Bronchial epithelial cell (primary cell): ENCODE data around the gene ZDHHC18. TPM values are rescaled to one million over a fixed set of nuclear protein-coding genes. Genes with fewer than 3 reads are reported as not detected.
"Not testable (repeated sequence)": the region's sequence is repeated elsewhere in the genome, so short reads cannot be mapped to it uniquely, and the experiment has no call there.

Source experiments
- DNase-seq: peaks from one replicate; pipeline ENCODE4 v3.0.0-alpha.2; 2010; ENCODE audit warnings: low read depth
- FAIRE-seq: peaks from 2 replicates; lab custom pipeline; 2011; peaks lifted over from hg19 to GRCh38; lab: Jason Lieb, UNC
- H3K27me3 ChIP-seq: 2 replicates; pipeline ENCODE4 v1.5.1; 2011; ENCODE audit warnings: low read length; ENCODE audit not compliant: control insufficient read depth, insufficient read depth
- H3K36me3 ChIP-seq: 2 replicates; pipeline ENCODE4 v1.5.1; 2011; ENCODE audit warnings: low read length; ENCODE audit not compliant: control insufficient read depth, insufficient read depth
- H3K4me3 ChIP-seq: 2 replicates; pipeline ENCODE4 v1.5.1; 2011; ENCODE audit warnings: mild to moderate bottlenecking, low read depth, low read length, control low read depth
- CTCF ChIP-seq: IDR thresholded peaks from 2 replicates; pipeline ENCODE4 v1.5.1; 2011; ENCODE audit warnings: mild to moderate bottlenecking, moderate library complexity, low read length, control low read depth, inconsistent platforms; ENCODE audit not compliant: insufficient read depth, severe bottlenecking
- total RNA-seq: library from RNA; depleted of rRNA; stranded (reverse); fragments of >200 nt; gene quantifications from 2 replicates; pipeline ENCODE4 v1.2.1, GENCODE V29; 2014

Gene ZDHHC18
- total RNA-seq, 1 donor from 2014 or later: 5.0 TPM

- H3K4me3 ChIP-seq: no peak overlapping the region
- no peaks in the 10 kb centered on the region for H3K27me3 ChIP-seq
- no peak for TF ChIP-seq CTCF
- peaks cover 8% of the 10 kb centered on the region for H3K36me3 ChIP-seq
- FAIRE-seq: no peak
- no peak for DNase-seq
Observed at GRCh38 chr1:26794391-26794790, 32.1 kb upstream of the ZDHHC18 start.

- no peak for FAIRE-seq
- no peak for DNase-seq
- no peak for TF ChIP-seq CTCF
Observed at GRCh38 chr1:26797627-26798026, 28.9 kb upstream of the ZDHHC18 start.

GRCh38 chr1:26799479-26800142, 26.9 kb upstream of the ZDHHC18 start:
- no peak for TF ChIP-seq CTCF
- no peak for FAIRE-seq
- no peak overlapping the region for H3K4me3 ChIP-seq
- peak; percentile 88 for DNase-seq
- no peaks in the 10 kb centered on the region for H3K27me3 ChIP-seq
- H3K36me3 ChIP-seq: peaks cover 5% of the 10 kb centered on the region

More at GRCh38 chr1:26797627-26798026, 28.9 kb upstream of the ZDHHC18 start:
- Histone ChIP-seq H3K4me3 (no peak overlapping the region), H3K27me3 (no peaks in the 10 kb centered on the region), H3K36me3 (peaks cover 8% of the 10 kb centered on the region)

- not testable (repeated sequence) for H3K36me3 ChIP-seq, DNase-seq, FAIRE-seq, H3K4me3 ChIP-seq, H3K27me3 ChIP-seq
Observed at GRCh38 chr1:26803932-26804331, 22.6 kb upstream of the ZDHHC18 start.

- FAIRE-seq, H3K27me3 ChIP-seq, H3K36me3 ChIP-seq, H3K4me3 ChIP-seq: not testable (repeated sequence)
- TF ChIP-seq CTCF: peak; percentile 78
- DNase-seq: peak; percentile 72
Observed at GRCh38 chr1:26810105-26810504, 16.4 kb upstream of the ZDHHC18 start.

GRCh38 chr1:26811057-26811456, 15.4 kb upstream of the ZDHHC18 start:
- FAIRE-seq (no peak), DNase-seq (no peak)
- Histone ChIP-seq H3K36me3 (no peaks in the 10 kb centered on the region), H3K4me3 (no peak overlapping the region), H3K27me3 (no peaks in the 10 kb centered on the region)
- no peak for TF ChIP-seq CTCF
